Epithelial cell of proximal tubule (primary cell): ENCODE data around the gene AGRN. TPM values are rescaled to one million over a fixed set of nuclear protein-coding genes. Genes with fewer than 3 reads are reported as not detected.
"Not testable (repeated sequence)": the region's sequence is repeated elsewhere in the genome, so short reads cannot be mapped to it uniquely, and the experiment has no call there.

Experiments
- DNase-seq: peaks from one replicate; pipeline ENCODE4 v3.0.0-alpha.2; 2011; ENCODE audit warnings: low read depth
- H3K4me3 ChIP-seq: 2 replicates; pipeline ENCODE4 v1.5.1; 2011; ENCODE audit warnings: low read depth, mild to moderate bottlenecking, low read length
- total RNA-seq: library from RNA; depleted of rRNA; stranded (reverse); fragments of >200 nt; gene quantifications from 2 replicates; pipeline ENCODE4 v1.2.3, GENCODE V29; 2015
- TF ChIP-seq, protein P1 (sequence below): conservative IDR thresholded peaks from 2 replicates; pipeline ENCODE4 v1.5.1; 2012; ENCODE audit warnings: low read depth, mild to moderate bottlenecking, low read length

Gene AGRN
- total RNA-seq, 1 donor from 2014 or later: 462 TPM

GRCh38 chr1:1055841-1056736 is 36.2 kb downstream of the AGRN start:
- no peak overlapping the region for H3K4me3 ChIP-seq
- TF ChIP-seq, protein P1, sequence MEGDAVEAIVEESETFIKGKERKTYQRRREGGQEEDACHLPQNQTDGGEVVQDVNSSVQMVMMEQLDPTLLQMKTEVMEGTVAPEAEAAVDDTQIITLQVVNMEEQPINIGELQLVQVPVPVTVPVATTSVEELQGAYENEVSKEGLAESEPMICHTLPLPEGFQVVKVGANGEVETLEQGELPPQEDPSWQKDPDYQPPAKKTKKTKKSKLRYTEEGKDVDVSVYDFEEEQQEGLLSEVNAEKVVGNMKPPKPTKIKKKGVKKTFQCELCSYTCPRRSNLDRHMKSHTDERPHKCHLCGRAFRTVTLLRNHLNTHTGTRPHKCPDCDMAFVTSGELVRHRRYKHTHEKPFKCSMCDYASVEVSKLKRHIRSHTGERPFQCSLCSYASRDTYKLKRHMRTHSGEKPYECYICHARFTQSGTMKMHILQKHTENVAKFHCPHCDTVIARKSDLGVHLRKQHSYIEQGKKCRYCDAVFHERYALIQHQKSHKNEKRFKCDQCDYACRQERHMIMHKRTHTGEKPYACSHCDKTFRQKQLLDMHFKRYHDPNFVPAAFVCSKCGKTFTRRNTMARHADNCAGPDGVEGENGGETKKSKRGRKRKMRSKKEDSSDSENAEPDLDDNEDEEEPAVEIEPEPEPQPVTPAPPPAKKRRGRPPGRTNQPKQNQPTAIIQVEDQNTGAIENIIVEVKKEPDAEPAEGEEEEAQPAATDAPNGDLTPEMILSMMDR: no peak

GRCh38 chr1:1057769-1058087 is 37.8 kb downstream of the AGRN start:
- DNase-seq, H3K4me3 ChIP-seq: not testable (repeated sequence)

More at GRCh38 chr1:1055841-1056736, 36.2 kb downstream of the AGRN start:
- no peak for DNase-seq

GRCh38 chr1:1058088-1058905 is 38.4 kb downstream of the AGRN start:
- TF ChIP-seq, protein P1: no peak
- DNase-seq: no peak
- H3K4me3 ChIP-seq: peak overlapping the region; percentile 80

DNA sequence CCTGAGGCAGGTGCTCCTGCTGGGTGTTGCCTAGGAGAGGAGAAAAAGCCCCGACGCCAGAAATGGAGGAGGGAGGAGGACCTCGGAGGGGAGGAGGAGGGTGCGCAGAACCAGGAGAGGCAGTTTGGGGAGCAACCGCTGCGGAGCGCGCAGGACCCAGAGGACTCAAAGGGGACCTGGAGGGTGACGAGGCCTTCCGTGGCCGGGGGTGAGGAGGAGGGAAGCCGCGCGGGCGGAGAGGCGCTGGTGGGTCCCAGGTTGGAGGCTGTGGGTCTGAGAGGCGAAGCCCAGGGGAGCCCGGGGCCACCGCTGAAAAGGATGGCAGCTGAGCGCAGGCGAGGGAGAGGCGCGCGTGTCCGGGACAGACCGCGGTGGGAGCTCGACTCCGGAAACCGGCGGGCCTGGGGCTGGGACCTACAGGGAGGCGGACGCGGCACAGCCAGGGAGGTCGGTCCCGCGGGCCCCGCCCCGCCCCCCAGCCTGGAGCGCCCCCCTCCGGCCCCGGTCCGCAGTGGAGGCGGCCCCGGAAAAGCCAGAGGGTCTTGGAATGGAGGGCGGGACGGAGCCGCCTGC is 39.1 kb downstream of the AGRN start:
- peak overlapping the region; percentile 80 for H3K4me3 ChIP-seq
- TF ChIP-seq, protein P1: peak; percentile 34
- DNase-seq: no peak

GRCh38 chr1:1059494-1060280 is 39.8 kb downstream of the AGRN start:
- DNase-seq: no peak
- TF ChIP-seq, protein P1: no peak
- H3K4me3 ChIP-seq: peak overlapping the region; percentile 80

- H3K4me3 ChIP-seq: peak overlapping the region; percentile 80
- DNase-seq: no peak
- TF ChIP-seq, protein P1: no peak
Observed at GRCh38 chr1:1060281-1061000, 40.5 kb downstream of the AGRN start.
